PC-3 (cell line): ENCODE data around the gene ITPRIP. TPM values are rescaled to one million over a fixed set of nuclear protein-coding genes. Genes with fewer than 3 reads are reported as not detected.

Source experiments
- ATAC-seq: fragments of 200-7000 bp; cut with Tn5 transposase; 2 replicates; pipeline ENCODE4 v1.9.1; 2020; ENCODE audit warnings: mild to moderate bottlenecking, moderate library complexity
- BruUV-seq: library from RNA; stranded (reverse); fragments of 400-500 nt; replicated peaks from 2 replicates; lab custom pipeline; 2021; lab: Mats Ljungman, UMichigan
- CTCF ChIA-PET: fragments of 300-600 bp; sonication (Branson Sonifier 250); formaldehyde crosslinking; loops from one replicate; lab custom pipeline; 2022; ENCODE audit warnings: antibody characterized with exemption; lab: Charles Lee
- POLR2A ChIA-PET: fragments of 300-600 bp; sonication (Branson Sonifier 250); formaldehyde crosslinking; loops from one replicate; lab custom pipeline; 2022; ENCODE audit warnings: antibody characterized with exemption; ENCODE audit not compliant: unreplicated experiment; lab: Charles Lee
- DNase-seq: peaks from one replicate; pipeline ENCODE4 v3.0.0-alpha.2; 2015
- H2AFZ ChIP-seq: fragments of 300-600 bp; sonication (generic); 2 replicates; pipeline ENCODE4 v1.6.0; 2016; ENCODE audit warnings: antibody characterized with exemption, low read length
- H3F3A ChIP-seq: fragments of 300-600 bp; sonication (generic); one replicate; pipeline ENCODE4 v1.6.0; 2017; ENCODE audit warnings: antibody characterized with exemption, low read length, control low read depth, mild to moderate bottlenecking; ENCODE audit not compliant: unreplicated experiment
- H3K27ac ChIP-seq: fragments of 300-600 bp; sonication (generic); 2 replicates; pipeline ENCODE4 v1.5.1; 2016; ENCODE audit warnings: mild to moderate bottlenecking, low read length
- H3K27me3 ChIP-seq: fragments of 300-600 bp; sonication (generic); 2 replicates; pipeline ENCODE4 v1.6.1; 2016; ENCODE audit warnings: low read length, mixed read lengths
- H3K36me3 ChIP-seq: fragments of 300-600 bp; sonication (generic); 2 replicates; pipeline ENCODE4 v1.6.1; 2016; ENCODE audit warnings: low read depth, mixed run types, low read length, mixed read lengths
- H3K4me1 ChIP-seq: fragments of 300-600 bp; sonication (generic); 2 replicates; pipeline ENCODE4 v1.5.1; 2016; ENCODE audit warnings: low read length; ENCODE audit not compliant: insufficient read depth
- H3K4me2 ChIP-seq: fragments of 300-600 bp; sonication (generic); 2 replicates; pipeline ENCODE4 v1.6.0; 2016; ENCODE audit warnings: low read length
- H3K4me3 ChIP-seq: fragments of 300-600 bp; sonication (generic); 2 replicates; pipeline ENCODE4 v1.5.1; 2016; ENCODE audit warnings: mild to moderate bottlenecking, low read length, mixed read lengths
- H3K79me2 ChIP-seq: fragments of 300-600 bp; sonication (generic); 2 replicates; pipeline ENCODE4 v1.6.1; 2017; ENCODE audit warnings: low read length, mixed read lengths
- H3K9ac ChIP-seq: fragments of 300-600 bp; sonication (generic); 2 replicates; pipeline ENCODE4 v1.6.0; 2016; ENCODE audit warnings: mild to moderate bottlenecking, low read length
- H3K9me2 ChIP-seq: fragments of 300-600 bp; sonication (generic); replicated peaks from 2 replicates; pipeline ENCODE4 v1.6.1; 2016; ENCODE audit warnings: mixed run types, low read length, mixed read lengths
- H3K9me3 ChIP-seq: fragments of 300-600 bp; sonication (generic); 2 replicates; pipeline ENCODE4 v1.6.1; 2016; ENCODE audit warnings: low read length, mixed read lengths
- H4K20me1 ChIP-seq: fragments of 300-600 bp; sonication (generic); 2 replicates; pipeline ENCODE4 v1.6.1; 2016; ENCODE audit warnings: low read length, mixed read lengths
- CTCF ChIP-seq: fragments of 300-600 bp; sonication (generic); conservative IDR thresholded peaks from 2 replicates; pipeline ENCODE4 v1.5.1; 2017; ENCODE audit warnings: antibody characterized with exemption, low read depth, mild to moderate bottlenecking, low read length
- EZH2 ChIP-seq: fragments of 300-600 bp; sonication (generic); IDR thresholded peaks from one replicate; pipeline ENCODE4 v1.6.1; 2017; ENCODE audit warnings: antibody characterized with exemption, mild to moderate bottlenecking, low read length; ENCODE audit not compliant: unreplicated experiment
- EZH2phosphoT487 ChIP-seq: fragments of 300-600 bp; sonication (generic); IDR thresholded peaks from 2 replicates; pipeline ENCODE4 v1.6.1; 2018; ENCODE audit warnings: mild to moderate bottlenecking, antibody characterized with exemption, low read length, borderline replicate concordance
- intact Hi-C: fragments of 100-400 bp; cut with micrococcal nuclease; formaldehyde crosslinking; loops from 2 replicates; pipeline ENCODE4 v1.9.0; 2023
- microRNA-seq: library from miRNA; unstranded; fragments of <30 nt; microRNA quantifications from one replicate; pipeline ENCODE4 v1.1.0, GENCODE V29; 2020; ENCODE audit not compliant: unreplicated experiment
- total RNA-seq: library from RNA; depleted of rRNA; stranded (reverse); fragments of >200 nt; gene quantifications from 2 replicates; pipeline ENCODE4 v1.2.3, GENCODE V29; 2014; rRNA removed

ITPRIP gene
- total RNA-seq, 1 experiment from 2014 or later = 7.0 TPM

- peak overlapping the region; percentile 59 for H3K4me2 ChIP-seq
- peaks cover 96% of the 10 kb centered on the region for H3K79me2 ChIP-seq
- BruUV-seq = no TSS peak
- TF ChIP-seq EZH2 (no peak), CTCF (no peak), EZH2phosphoT487 (no peak)
- H3K36me3 ChIP-seq = peaks cover 35% of the 10 kb centered on the region
- intact Hi-C loops = no loop called here
- ChIA-PET CTCF (no interaction called here), POLR2A (interaction anchor here (0.5 kb wide), 1 partner anchor 9 kb away, joined by 7 read pairs; no protein-coding TSS in a partner anchor)
- H3K9ac ChIP-seq = no peak overlapping the region
- H3K9me2 ChIP-seq = no peaks in the 10 kb centered on the region
- H4K20me1 ChIP-seq = 0 out of 2 replicates have a peak, but pooled peaks cover 4% of the 10 kb centered on the region
- peak overlapping the region; percentile 42 for H3K27ac ChIP-seq
- no peak overlapping the region for H2AFZ ChIP-seq
- DNase-seq (peak; percentile 42), ATAC-seq (peak; percentile 87)
- peaks cover 5% of the 10 kb centered on the region for H3F3A ChIP-seq
- peaks cover 33% of the 10 kb centered on the region for H3K4me1 ChIP-seq
- H3K9me3 ChIP-seq = no peaks in the 10 kb centered on the region
- H3K4me3 ChIP-seq = no peak overlapping the region
- no peaks in the 10 kb centered on the region for H3K27me3 ChIP-seq
Measured at GRCh38 chr10:104260775-104261115, 77.5 kb downstream of the ITPRIP start.

- H3K79me2 ChIP-seq = peaks cover 96% of the 10 kb centered on the region
- 0 out of 2 replicates have a peak, but pooled peaks cover 4% of the 10 kb centered on the region for H4K20me1 ChIP-seq
- peak overlapping the region; percentile 59 for H3K4me2 ChIP-seq
- ChIA-PET CTCF (no interaction called here), POLR2A (interaction anchor here (0.7 kb wide), 1 partner anchor 913 kb away, joined by 5 read pairs; no protein-coding TSS in a partner anchor)
- peaks cover 29% of the 10 kb centered on the region for H3K36me3 ChIP-seq
- no TSS peak for BruUV-seq
- peak overlapping the region; percentile 42 for H3K27ac ChIP-seq
- H3K9ac ChIP-seq = no peak overlapping the region
- no peak overlapping the region for H2AFZ ChIP-seq
- no peaks in the 10 kb centered on the region for H3K9me2 ChIP-seq
- peak; percentile 8 for ATAC-seq
- no peak overlapping the region for H3K4me3 ChIP-seq
- H3K27me3 ChIP-seq = no peaks in the 10 kb centered on the region
- H3K4me1 ChIP-seq = peaks cover 33% of the 10 kb centered on the region
- peaks cover 5% of the 10 kb centered on the region for H3F3A ChIP-seq
- intact Hi-C loops = no loop called here
- no peak for DNase-seq
- H3K9me3 ChIP-seq = no peaks in the 10 kb centered on the region
- TF ChIP-seq EZH2 = no peak
- TF ChIP-seq EZH2phosphoT487 = no peak
- TF ChIP-seq CTCF = no peak
Measured at GRCh38 chr10:104259999-104260774, 78.1 kb downstream of the ITPRIP start.

Small RNA genes within 50 kb of the gene (microRNA-seq; reads per million reads assigned to microRNA genes)
- gene MIR4482 = 0.75 reads per million

Other genes starting within 250 kb of the ITPRIP start
- gene SFR1, start 216.3 kb downstream of the ITPRIP start, total RNA-seq = 2.9 and 4.7 TPM in 2 replicates
- 0.17 and 0.44 TPM in 2 replicates for gene CFAP43, start 106.1 kb downstream of the ITPRIP start, total RNA-seq
- gene GSTO1, start 83.6 kb downstream of the ITPRIP start, total RNA-seq = 38.2 and 46.0 TPM in 2 replicates
- 8.1 and 13.8 TPM in 2 replicates for gene GSTO2, start 69.3 kb downstream of the ITPRIP start, total RNA-seq
- gene CFAP58, start 15.4 kb upstream of the ITPRIP start, total RNA-seq = 0.26 TPM in 1 of 2 replicates, not detected in the other